Duodenal mucosa (tissue), 2 donors: Measurements from ENCODE around the gene GPC5.
"Not testable (repeated sequence)": the region's sequence is repeated elsewhere in the genome, so short reads cannot be mapped to it uniquely, and the experiment has no call there.

ENCODE experiments used
- H3K27ac ChIP-seq: one replicate; pipeline ENCODE4 v1.7.0; 2013; ENCODE audit warnings: low read depth, low read length
- H3K27me3 ChIP-seq, 2 donors: one replicate each; pipeline ENCODE4 v1.7.0; 2013; ENCODE audit warnings: low read length in 2 of 2, control low read depth in 1 of 2; ENCODE audit not compliant: insufficient read depth in 2 of 2, control insufficient read depth in 1 of 2
- H3K36me3 ChIP-seq, 2 donors: one replicate each; pipeline ENCODE4 v1.7.0; 2013; ENCODE audit warnings: low read length in 2 of 2, control low read depth in 1 of 2; ENCODE audit not compliant: insufficient read depth in 2 of 2, control insufficient read depth in 1 of 2
- H3K4me1 ChIP-seq, 2 donors: one replicate each; pipeline ENCODE4 v1.7.0; 2013; ENCODE audit warnings: low read length in 2 of 2, control low read depth in 1 of 2; ENCODE audit not compliant: insufficient read depth in 2 of 2, control insufficient read depth in 1 of 2
- H3K4me3 ChIP-seq, 2 donors: one replicate each; pipeline ENCODE4 v1.7.0; 2013; ENCODE audit warnings: low read length in 2 of 2, low read depth in 1 of 2
- H3K9ac ChIP-seq, 2 donors: one replicate each; pipeline ENCODE4 v1.7.0; 2013; ENCODE audit warnings: low read length in 2 of 2, low read depth in 1 of 2
- H3K9me3 ChIP-seq, 2 donors: one replicate each; pipeline ENCODE4 v1.7.0; 2013; ENCODE audit warnings: low read length in 2 of 2, control low read depth in 1 of 2; ENCODE audit not compliant: control insufficient read depth in 1 of 2

The GPC5 gene

DNA sequence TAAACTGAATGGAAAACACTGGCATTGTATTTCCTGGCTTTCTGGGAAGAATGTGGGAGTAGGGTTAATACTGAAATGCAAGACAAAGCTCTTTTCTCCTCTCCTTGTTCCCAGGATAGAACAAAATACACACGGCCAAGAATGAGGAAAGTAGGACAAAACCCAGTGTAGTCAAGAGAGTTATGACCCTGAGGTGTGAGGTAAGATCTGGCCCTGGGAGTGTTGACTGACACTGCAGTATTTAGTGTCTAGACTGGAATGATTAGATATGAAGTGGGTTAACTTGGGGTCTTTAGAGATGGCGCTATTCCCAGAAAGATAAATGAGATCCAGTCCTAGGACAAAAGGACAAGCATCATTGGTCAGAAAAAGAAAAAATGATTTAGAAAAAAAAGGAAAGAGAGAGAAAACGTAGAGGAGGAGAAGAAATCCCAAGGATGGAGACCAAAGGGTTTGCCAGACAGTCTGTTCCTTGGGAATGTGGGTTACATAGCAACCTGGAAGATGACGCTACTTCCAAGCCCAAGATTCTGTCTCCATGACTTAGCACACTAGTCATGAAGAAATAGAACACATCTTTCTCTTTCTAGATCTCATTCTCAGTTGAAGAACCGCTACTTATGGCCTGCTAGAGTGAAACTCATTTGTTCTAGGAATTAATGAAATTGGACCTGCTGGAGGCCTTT lies 1284.6 kb downstream of the GPC5 start:
- Histone ChIP-seq H3K4me1 (no peaks in the 10 kb centered on the region), H3K36me3 (no peaks in the 10 kb centered on the region), H3K9me3 (no peaks in the 10 kb centered on the region)

DNA sequence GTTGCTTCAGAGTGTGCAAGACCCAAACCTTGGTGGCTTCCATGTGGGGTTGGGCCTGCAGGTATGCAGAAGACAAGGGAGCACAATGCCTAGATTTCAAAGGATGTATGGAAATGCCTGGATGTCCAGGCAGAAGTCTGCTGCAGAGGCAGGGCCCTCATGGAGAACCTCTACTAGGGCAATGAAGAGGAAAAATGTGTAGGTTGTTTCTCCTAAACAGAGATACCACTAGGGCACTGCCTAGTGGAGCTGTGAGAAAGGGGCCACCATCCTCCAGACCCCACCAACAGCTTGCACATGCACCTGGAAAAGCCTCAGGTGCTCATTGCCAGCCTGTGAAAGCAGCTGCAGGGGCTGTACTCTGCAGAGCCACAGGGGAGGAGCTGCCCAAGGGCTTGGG lies 1295.6 kb downstream of the GPC5 start:
- Histone ChIP-seq H3K4me1 (no peaks in the 10 kb centered on the region), H3K27me3 (no peaks in the 10 kb centered on the region), H3K9ac (no peak overlapping the region), H3K9me3 (peaks cover 3 to 10% of the 10 kb centered on the region in 2 donors), H3K27ac (no peak overlapping the region), H3K4me3 (no peak overlapping the region), H3K36me3 (no peaks in the 10 kb centered on the region)

More for the DNA sequence above, 1284.6 kb downstream of the GPC5 start:
- Histone ChIP-seq H3K4me3 (no peak overlapping the region), H3K27me3 (no peaks in the 10 kb centered on the region), H3K9ac (no peak overlapping the region), H3K27ac (no peak overlapping the region)

DNA sequence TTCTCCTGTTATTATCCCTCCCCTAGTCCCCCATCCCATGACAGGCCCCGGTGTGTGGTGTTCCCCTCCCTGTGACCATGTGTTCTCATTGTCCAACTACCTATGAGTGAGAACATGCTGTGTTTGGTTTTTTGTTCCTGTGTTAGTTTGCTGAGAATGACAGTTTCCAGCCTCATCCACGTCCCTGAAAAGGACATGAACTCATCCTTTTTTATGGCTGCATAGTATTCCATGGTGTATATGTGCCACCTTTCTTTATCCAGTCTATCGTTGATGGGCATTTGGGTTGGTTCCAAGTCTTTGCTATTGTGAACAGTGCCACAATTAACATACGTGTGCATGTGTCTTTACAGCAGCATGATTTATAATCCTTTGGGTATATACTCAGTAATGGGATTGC lies 1297.4 kb downstream of the GPC5 start:
- not testable (repeated sequence) for H3K36me3 ChIP-seq, H3K4me3 ChIP-seq, H3K9ac ChIP-seq, H3K9me3 ChIP-seq, H3K4me1 ChIP-seq, H3K27me3 ChIP-seq, H3K27ac ChIP-seq

DNA sequence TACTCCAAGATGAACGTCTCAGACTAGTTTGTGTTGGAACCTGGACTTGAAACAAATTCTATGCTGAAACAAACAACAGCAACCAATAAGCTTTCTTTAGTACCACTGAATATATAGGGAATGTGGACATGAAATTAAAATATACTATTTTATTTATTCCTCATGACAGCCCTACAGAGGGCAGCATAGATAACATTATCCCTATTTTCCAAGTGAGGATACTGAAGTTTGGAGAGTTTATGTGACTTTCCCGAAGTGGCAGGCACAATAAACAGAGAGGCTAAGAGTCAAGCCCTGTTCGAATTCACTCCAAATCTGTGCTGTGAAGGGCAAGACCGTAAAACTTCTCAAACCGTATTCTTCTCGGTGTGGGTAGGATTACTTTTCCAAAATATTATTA lies 1318.3 kb downstream of the GPC5 start:
- Histone ChIP-seq H3K9ac (no peak overlapping the region), H3K36me3 (no peaks in the 10 kb centered on the region), H3K4me3 (no peak overlapping the region), H3K4me1 (no peaks in the 10 kb centered on the region), H3K27ac (no peak overlapping the region), H3K27me3 (no peaks in the 10 kb centered on the region), H3K9me3 (no peaks in the 10 kb centered on the region)

DNA sequence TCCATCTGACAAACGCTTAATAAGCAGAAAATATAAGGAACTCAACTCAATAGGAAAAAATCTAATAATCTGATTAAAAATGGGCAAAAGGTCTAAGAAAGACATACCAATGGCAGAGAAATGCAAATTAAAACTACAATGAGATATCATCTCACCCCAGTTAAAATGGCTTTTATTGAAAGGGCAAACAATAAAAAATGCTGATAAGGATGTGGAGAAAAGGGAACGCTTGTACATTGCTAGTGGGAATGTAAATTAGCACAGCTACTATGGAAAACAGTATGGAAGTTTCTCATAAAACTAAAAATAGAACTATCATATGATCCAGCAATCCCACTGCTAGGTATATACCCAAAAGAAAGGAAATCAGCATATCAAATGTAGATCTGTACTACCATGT lies 1319.4 kb downstream of the GPC5 start:
- Histone ChIP-seq H3K27me3 (no peaks in the 10 kb centered on the region), H3K9me3 (no peaks in the 10 kb centered on the region), H3K4me3 (no peak overlapping the region), H3K36me3 (no peaks in the 10 kb centered on the region), H3K9ac (no peak overlapping the region), H3K27ac (no peak overlapping the region), H3K4me1 (no peaks in the 10 kb centered on the region)

DNA sequence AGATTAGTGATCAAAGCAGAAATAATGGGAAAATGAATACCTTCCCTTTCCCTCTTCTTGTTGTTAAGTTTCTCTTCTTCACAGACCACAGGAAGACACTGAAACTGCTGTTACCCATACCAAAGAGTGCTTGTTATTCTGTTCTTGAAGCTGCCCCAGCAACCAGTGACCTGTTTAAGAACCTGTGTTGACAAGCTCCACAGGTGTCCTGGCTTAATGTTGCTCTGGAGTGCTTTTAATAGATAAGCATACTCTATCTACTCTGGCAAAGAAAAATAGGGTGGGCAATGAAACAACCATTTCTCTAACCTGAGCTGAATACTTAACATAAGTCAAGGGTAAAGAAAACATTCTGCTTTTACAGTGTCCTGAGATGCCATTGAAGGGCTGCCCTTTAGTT lies 1321.4 kb downstream of the GPC5 start:
- no peak overlapping the region for H3K9ac ChIP-seq
- no peak overlapping the region for H3K4me3 ChIP-seq
- H3K27ac ChIP-seq = no peak overlapping the region
- no peaks in the 10 kb centered on the region for H3K27me3 ChIP-seq
- no peaks in the 10 kb centered on the region for H3K9me3 ChIP-seq
- H3K36me3 ChIP-seq = no peaks in the 10 kb centered on the region
- H3K4me1 ChIP-seq = no peaks in the 10 kb centered on the region

DNA sequence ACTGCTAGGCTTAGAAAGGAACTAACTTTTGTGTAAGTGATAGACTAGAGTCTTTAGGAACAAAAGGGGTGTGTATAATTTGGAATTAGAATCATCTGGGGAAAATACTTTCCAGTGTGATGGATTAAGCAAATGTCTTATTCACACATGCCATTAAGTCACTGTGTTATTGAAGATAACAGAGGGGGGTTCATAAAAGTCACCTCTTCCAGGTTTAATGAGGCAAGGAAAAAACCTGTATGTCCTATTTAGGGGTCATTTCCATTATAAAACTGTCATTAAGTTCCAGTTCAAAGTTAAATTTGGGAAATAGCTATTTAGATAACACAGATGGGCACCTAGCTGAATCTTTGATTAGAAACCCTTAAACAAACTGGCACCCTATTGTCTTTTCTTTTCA lies 1323.2 kb downstream of the GPC5 start:
- no peak overlapping the region for H3K9ac ChIP-seq
- no peaks in the 10 kb centered on the region for H3K27me3 ChIP-seq
- H3K27ac ChIP-seq = no peak overlapping the region
- no peaks in the 10 kb centered on the region for H3K9me3 ChIP-seq
- no peak overlapping the region for H3K4me3 ChIP-seq
- H3K36me3 ChIP-seq = no peaks in the 10 kb centered on the region
- H3K4me1 ChIP-seq = no peaks in the 10 kb centered on the region

DNA sequence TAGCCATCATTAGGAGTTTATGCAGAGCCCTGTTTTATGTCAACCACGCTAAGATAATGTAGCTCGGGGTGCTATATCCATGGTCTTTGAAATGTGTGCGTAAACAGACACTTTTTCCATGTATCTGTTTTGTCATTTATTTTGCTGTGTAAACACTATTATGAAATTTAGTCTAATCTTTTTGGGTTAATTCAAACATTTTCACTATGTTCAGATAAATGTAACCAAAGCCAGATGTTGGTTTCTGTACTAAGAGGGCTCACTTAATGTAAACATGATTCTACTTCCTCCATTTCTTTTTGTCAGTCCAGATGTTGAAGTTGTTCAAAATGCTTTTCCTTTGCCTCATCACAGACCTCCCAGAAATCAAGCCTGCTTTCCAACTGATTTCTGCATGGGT lies 1328.7 kb downstream of the GPC5 start:
- H3K27ac ChIP-seq = no peak overlapping the region
- H3K9ac ChIP-seq = no peak overlapping the region
- H3K9me3 ChIP-seq = no peaks in the 10 kb centered on the region
- no peak overlapping the region for H3K4me3 ChIP-seq
- no peaks in the 10 kb centered on the region for H3K27me3 ChIP-seq
- H3K4me1 ChIP-seq = no peaks in the 10 kb centered on the region
- H3K36me3 ChIP-seq = no peaks in the 10 kb centered on the region

DNA sequence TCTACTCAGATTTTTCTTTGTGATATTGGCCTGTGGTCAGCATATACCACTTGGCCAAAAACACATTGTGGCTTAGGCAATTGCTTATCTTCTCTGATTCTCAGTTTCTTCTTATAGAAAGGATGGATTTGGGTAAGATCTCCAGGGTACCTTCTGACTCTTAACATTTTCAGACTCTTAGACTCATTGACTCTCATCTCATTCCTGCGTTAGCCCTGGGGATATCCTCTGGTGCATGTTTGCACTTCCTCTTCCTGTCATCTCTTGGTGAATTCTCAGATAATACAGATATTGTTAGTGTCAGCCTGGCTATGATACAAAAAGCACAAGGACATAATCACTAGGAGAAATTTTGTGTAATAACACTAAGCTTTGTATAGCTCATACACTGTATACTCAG lies 1335.6 kb downstream of the GPC5 start:
- no peak overlapping the region for H3K27ac ChIP-seq
- H3K9ac ChIP-seq = no peak overlapping the region
- no peak overlapping the region for H3K4me3 ChIP-seq
- H3K36me3 ChIP-seq = no peaks in the 10 kb centered on the region
- no peaks in the 10 kb centered on the region for H3K9me3 ChIP-seq
- H3K27me3 ChIP-seq = no peaks in the 10 kb centered on the region
- H3K4me1 ChIP-seq = no peaks in the 10 kb centered on the region

DNA sequence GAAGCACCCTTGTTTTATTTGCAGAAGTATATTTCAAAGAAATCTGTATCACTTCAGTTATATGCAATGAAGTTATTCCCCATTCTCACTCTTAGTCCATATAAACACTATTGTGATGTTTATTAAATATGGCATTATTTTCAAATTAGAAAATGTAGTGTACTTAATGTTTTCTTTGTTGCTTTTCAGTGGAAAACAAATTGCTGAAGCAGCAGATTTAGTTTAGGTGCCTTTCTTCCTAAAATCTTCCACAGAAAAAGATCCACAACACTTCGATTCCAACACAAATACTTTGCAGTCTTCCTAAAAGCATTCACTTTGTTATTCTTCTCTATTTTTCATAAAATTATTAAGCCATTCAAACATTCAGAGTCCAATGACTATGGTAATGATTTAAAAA lies 1336.1 kb downstream of the GPC5 start:
- H3K4me1 ChIP-seq = no peaks in the 10 kb centered on the region
- no peaks in the 10 kb centered on the region for H3K9me3 ChIP-seq
- H3K27ac ChIP-seq = no peak overlapping the region
- no peak overlapping the region for H3K4me3 ChIP-seq
- no peaks in the 10 kb centered on the region for H3K27me3 ChIP-seq
- H3K36me3 ChIP-seq = no peaks in the 10 kb centered on the region
- H3K9ac ChIP-seq = no peak overlapping the region

DNA sequence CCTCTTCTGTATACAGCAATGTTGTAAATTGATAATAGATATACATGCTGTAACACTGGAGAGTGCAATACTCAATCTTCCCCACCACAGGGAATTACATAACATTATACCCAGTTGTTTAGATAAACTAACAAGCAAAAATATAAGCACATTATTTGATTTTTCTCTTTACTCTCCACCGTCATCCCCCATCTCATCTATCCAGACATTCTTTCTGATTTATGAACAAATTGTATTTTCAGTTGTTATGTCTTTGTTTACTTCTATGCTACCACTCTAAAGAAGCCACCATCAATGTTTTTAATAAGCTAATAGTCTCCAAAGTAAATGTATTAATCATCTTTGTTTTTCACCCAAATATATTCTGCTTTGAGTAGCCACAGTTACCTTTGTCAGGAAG lies 1337.5 kb downstream of the GPC5 start:
- H3K9ac ChIP-seq = no peak overlapping the region
- H3K4me1 ChIP-seq = no peaks in the 10 kb centered on the region
- no peak overlapping the region for H3K27ac ChIP-seq
- H3K36me3 ChIP-seq = no peaks in the 10 kb centered on the region
- no peaks in the 10 kb centered on the region for H3K27me3 ChIP-seq
- H3K9me3 ChIP-seq = no peaks in the 10 kb centered on the region
- no peak overlapping the region for H3K4me3 ChIP-seq
